ENCODE results near the gene SVIL. TPM values are rescaled to one million over a fixed set of nuclear protein-coding genes. Genes with fewer than 3 reads are reported as not detected.
A peak's percentile ranks its signal among the peaks of the same experiment; 100 is the strongest.

SVIL gene
- total and polyA plus RNA-seq, 2 donors (not counting 1 experiment from before 2014, with no cell fraction given), result 17.7 to 94.3 TPM

- peak overlapping the region; percentile 15 for H3K27ac ChIP-seq (ENCODE audit: insufficient read depth, low read length)
- DNase-seq (ENCODE audit: low read depth in 2 of 2), result peak; percentile 73
- TF ChIP-seq EZH2 (IDR thresholded peaks at IDR 0.05; ENCODE audit: low read length, missing control alignments) (no peak), CTCF (conservative IDR thresholded peaks at IDR 0.05 in 1 of 2, IDR thresholded peaks at IDR 0.05 in 1 of 2; ENCODE audit: low read depth in 1 of 2, low read length in 2 of 2) (no peak)
- H4K20me1 ChIP-seq (ENCODE audit: control insufficient read depth, extremely low read depth, insufficient read depth, low read length), result no peaks in the 10 kb centered on the region
- no peaks in the 10 kb centered on the region for H3K36me3 ChIP-seq (ENCODE audit: control insufficient read depth, insufficient read depth, low read length)
- peaks cover 33% of the 10 kb centered on the region for H3K4me1 ChIP-seq (ENCODE audit: control insufficient read depth, extremely low read depth, insufficient read depth, low read length)
- H3K9me3 ChIP-seq (ENCODE audit: control insufficient read depth, insufficient read depth, low read depth, low read length), result no peaks in the 10 kb centered on the region
- H3K4me2 ChIP-seq (ENCODE audit: extremely low read depth, insufficient read depth, low read length), result peak overlapping the region; percentile 60
- peak overlapping the region in 1 of 4 experiments; percentile 15 for H3K4me3 ChIP-seq (replicated peaks in 1 of 4; ENCODE audit: control extremely low read depth in 1 of 4, insufficient read depth in 1 of 4, low read depth in 3 of 4, low read length in 4 of 4)
- no peak overlapping the region for H2AFZ ChIP-seq (ENCODE audit: low read length)
- H3K79me2 ChIP-seq (ENCODE audit: control insufficient read depth, insufficient read depth, low read length), result no peaks in the 10 kb centered on the region
- H3K9ac ChIP-seq (ENCODE audit: insufficient read depth, low read length), result no peak overlapping the region
- no peaks in the 10 kb centered on the region for H3K27me3 ChIP-seq (ENCODE audit: control insufficient read depth, insufficient read depth, low read length)
Observed at GRCh38 chr10:29646238-29646902, 11.6 kb upstream of the SVIL start.

GRCh38 chr10:29643771-29644501, 9.2 kb upstream of the SVIL start:
- Histone ChIP-seq H3K4me1 (ENCODE audit: control insufficient read depth, extremely low read depth, insufficient read depth, low read length) (peaks cover 31% of the 10 kb centered on the region), H3K9me3 (ENCODE audit: control insufficient read depth, insufficient read depth, low read depth, low read length) (no peaks in the 10 kb centered on the region), H3K27ac (ENCODE audit: insufficient read depth, low read length) (no peak overlapping the region), H3K79me2 (ENCODE audit: control insufficient read depth, insufficient read depth, low read length) (no peaks in the 10 kb centered on the region), H3K27me3 (ENCODE audit: control insufficient read depth, insufficient read depth, low read length) (no peaks in the 10 kb centered on the region), H3K4me3 (replicated peaks in 1 of 4; ENCODE audit: control extremely low read depth in 1 of 4, insufficient read depth in 1 of 4, low read depth in 3 of 4, low read length in 4 of 4) (no peak overlapping the region), H4K20me1 (ENCODE audit: control insufficient read depth, extremely low read depth, insufficient read depth, low read length) (no peaks in the 10 kb centered on the region), H3K9ac (ENCODE audit: insufficient read depth, low read length) (no peak overlapping the region), H3K36me3 (ENCODE audit: control insufficient read depth, insufficient read depth, low read length) (no peaks in the 10 kb centered on the region), H2AFZ (ENCODE audit: low read length) (no peak overlapping the region), H3K4me2 (ENCODE audit: extremely low read depth, insufficient read depth, low read length) (peak overlapping the region; percentile 56)
- peak in 1 of 2 donors; percentile 61 for DNase-seq (ENCODE audit: low read depth in 2 of 2)
- TF ChIP-seq EZH2 (IDR thresholded peaks at IDR 0.05; ENCODE audit: low read length, missing control alignments) (no peak), CTCF (conservative IDR thresholded peaks at IDR 0.05 in 1 of 2, IDR thresholded peaks at IDR 0.05 in 1 of 2; ENCODE audit: low read depth in 1 of 2, low read length in 2 of 2) (no peak)

GRCh38 chr10:29642990-29643389, 8.2 kb upstream of the SVIL start:
- Histone ChIP-seq H2AFZ (ENCODE audit: low read length) (no peak overlapping the region), H3K79me2 (ENCODE audit: control insufficient read depth, insufficient read depth, low read length) (no peaks in the 10 kb centered on the region), H3K27ac (ENCODE audit: insufficient read depth, low read length) (no peak overlapping the region), H3K4me2 (ENCODE audit: extremely low read depth, insufficient read depth, low read length) (no peak overlapping the region), H3K36me3 (ENCODE audit: control insufficient read depth, insufficient read depth, low read length) (no peaks in the 10 kb centered on the region), H3K4me1 (ENCODE audit: control insufficient read depth, extremely low read depth, insufficient read depth, low read length) (peaks cover 21% of the 10 kb centered on the region), H3K4me3 (replicated peaks in 1 of 4; ENCODE audit: control extremely low read depth in 1 of 4, insufficient read depth in 1 of 4, low read depth in 3 of 4, low read length in 4 of 4) (no peak overlapping the region), H3K9ac (ENCODE audit: insufficient read depth, low read length) (no peak overlapping the region), H3K27me3 (ENCODE audit: control insufficient read depth, insufficient read depth, low read length) (no peaks in the 10 kb centered on the region), H3K9me3 (ENCODE audit: control insufficient read depth, insufficient read depth, low read depth, low read length) (no peaks in the 10 kb centered on the region), H4K20me1 (ENCODE audit: control insufficient read depth, extremely low read depth, insufficient read depth, low read length) (no peaks in the 10 kb centered on the region)
- TF ChIP-seq EZH2 (IDR thresholded peaks at IDR 0.05; ENCODE audit: low read length, missing control alignments), result no peak
- TF ChIP-seq CTCF (conservative IDR thresholded peaks at IDR 0.05 in 1 of 2, IDR thresholded peaks at IDR 0.05 in 1 of 2; ENCODE audit: low read depth in 1 of 2, low read length in 2 of 2), result no peak
- peak; percentile 75 for DNase-seq (ENCODE audit: low read depth in 2 of 2)

All from fibroblast of lung (primary cell).